DMS53 treated with DMSO at 0.1 percent for 48 hours (cell line): ENCODE results near the gene ZSWIM5.
"Not testable (repeated sequence)": the region's sequence is repeated elsewhere in the genome, so short reads cannot be mapped to it uniquely, and the experiment has no call there.

ENCODE experiments used
- DNase-seq: peaks from one replicate; lab custom pipeline; 2025; ENCODE audit not compliant: unreplicated experiment; lab: John Stamatoyannopoulos, UW

Gene ZSWIM5

GRCh38 chr1:45205910-45206721 lies at the start of gene ZSWIM5:
Gene ZSWIM5, minus strand, starts transcription at chr1:45206605. Its CDS starts 255 bp downstream, at chr1:45206350.
- DNase-seq, result peak; percentile 77

DNA sequence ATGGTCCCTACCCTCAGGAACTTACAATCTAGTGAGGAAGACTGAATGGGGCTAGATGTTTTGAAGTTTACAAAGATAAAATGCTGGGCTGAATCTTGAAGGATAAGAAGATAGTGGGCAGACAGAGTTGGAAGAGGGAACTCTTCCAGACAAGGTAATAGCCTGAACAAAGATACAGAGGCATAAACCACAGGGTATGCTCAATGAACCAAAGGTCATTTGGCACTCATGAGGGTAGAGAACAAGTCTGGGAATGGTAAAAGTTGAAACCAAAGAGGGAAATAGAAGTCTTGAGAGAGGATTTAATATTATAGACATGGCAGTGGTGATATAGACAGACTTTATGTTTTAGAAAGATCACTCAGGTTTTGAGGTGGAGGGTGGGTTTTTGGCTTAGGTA lies 48.1 kb upstream of the ZSWIM5 start:
- no peak for DNase-seq

DNA sequence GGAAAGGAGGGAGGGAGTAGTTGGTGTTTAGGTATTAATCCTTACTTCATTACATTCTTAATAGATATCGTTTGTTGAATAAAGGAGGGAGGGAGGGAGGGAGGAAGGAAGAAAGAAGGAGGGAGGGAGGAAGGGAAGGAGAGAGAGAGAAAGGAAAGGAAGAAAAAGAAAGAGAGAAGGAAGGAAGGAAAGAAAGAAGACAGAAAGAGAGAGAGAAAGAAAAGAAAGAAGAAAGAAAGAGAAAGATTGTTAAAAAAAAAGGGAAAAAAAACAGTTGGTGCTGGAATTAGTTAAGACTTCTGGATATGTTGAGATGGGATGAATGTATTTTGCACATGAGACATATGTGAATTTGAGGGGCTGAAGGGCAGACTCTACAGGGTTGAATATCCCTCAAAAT lies 44.1 kb upstream of the ZSWIM5 start:
- no peak for DNase-seq

GRCh38 chr1:45248004-45248403 lies 41.6 kb upstream of the ZSWIM5 start:
- not testable (repeated sequence) for DNase-seq

DNA sequence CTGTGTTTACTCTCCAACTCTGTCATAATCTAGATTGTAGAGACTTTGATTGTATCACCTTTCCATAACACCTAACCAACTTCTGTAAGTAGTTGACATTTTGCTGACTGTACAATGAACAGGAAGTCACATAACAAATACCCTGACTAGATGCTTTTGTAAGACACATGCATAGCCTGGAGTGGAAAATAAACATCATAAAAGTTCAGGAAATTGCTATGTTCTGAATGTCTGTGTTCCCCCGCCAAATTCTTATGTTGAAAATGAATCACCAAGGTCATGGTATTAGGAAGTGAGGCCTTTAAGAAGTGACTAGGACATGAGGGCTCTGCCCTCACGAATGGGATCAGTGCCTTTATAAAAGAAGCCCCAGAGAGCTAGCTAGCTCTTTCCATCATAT lies 40.4 kb upstream of the ZSWIM5 start:
- peak; percentile 75 for DNase-seq

- not testable (repeated sequence) for DNase-seq
These were observed 40.0 kb upstream of the ZSWIM5 start for GRCh38 chr1:45246359-45246758.

- DNase-seq, result no peak
These were observed 38.3 kb upstream of the ZSWIM5 start for GRCh38 chr1:45244660-45245059.

- DNase-seq, result no peak
These were observed 37.3 kb upstream of the ZSWIM5 start for GRCh38 chr1:45243476-45244343.

- DNase-seq, result no peak
These were observed 32.4 kb upstream of the ZSWIM5 start for GRCh38 chr1:45238846-45239245.

DNA sequence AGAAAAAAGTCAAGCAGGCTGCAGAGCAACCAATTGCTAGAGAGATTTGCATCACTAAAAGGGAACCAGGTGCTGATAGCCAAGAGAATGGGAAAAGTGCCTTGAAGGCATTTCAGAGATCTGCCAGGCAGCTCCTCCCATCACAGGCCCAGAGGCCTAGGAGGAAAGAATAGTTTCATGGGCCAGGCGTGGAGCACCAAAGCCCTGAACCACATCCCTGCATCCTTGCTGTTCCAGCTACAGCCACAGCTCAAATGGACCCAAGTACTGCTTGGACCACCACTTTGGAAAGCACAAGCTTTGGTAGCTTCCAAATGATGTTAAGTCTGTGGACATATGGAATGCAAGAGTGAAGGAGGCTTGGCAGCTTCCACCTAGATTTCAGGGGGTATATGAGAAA lies 29.7 kb upstream of the ZSWIM5 start:
- no peak for DNase-seq

- no peak for DNase-seq
These were observed 24.1 kb upstream of the ZSWIM5 start for GRCh38 chr1:45230537-45230936.

DNA sequence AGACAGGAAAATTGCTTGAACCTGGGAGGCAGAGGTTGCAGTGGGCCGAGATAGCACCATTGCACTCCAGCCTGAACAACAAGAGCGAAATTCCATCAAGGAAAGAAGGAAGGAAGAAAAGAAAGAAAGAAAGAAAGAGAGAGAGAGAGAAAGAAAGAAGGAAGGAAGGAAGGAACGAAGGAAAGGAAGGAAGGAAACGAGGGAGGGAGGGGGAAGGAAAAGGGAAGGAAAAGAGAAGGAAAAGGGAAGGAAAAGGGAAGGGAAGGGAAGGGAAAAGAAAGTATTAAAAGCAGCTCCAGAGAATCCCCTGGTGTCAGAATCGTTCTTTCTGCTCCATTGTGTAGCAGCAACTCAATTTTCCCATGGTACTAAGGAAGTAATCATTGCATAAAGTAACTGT lies 19.2 kb upstream of the ZSWIM5 start:
- DNase-seq, result no peak

- not testable (repeated sequence) for DNase-seq
These were observed 17.3 kb upstream of the ZSWIM5 start for GRCh38 chr1:45223710-45224109.

DNA sequence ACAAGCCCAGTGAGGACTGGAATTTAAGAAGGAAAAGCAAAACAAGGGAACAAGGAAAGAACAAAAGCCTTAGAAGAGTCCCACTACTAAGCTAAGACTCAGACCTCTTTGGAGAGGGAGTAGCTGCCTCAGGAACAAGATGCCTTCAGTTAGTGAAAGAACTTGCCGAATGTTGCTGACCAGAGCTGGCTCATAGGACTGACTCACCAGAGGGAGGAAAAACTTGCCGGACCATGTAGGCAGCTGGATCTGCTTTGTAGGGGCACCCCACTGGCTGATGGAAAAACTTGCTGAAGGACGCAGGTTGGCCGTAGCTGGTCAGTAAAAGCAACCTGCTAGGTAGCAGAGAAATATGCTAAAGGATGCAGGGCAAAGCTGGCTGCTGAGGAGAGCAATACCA lies 15.3 kb upstream of the ZSWIM5 start:
- no peak for DNase-seq

GRCh38 chr1:45216861-45217260 lies 10.5 kb upstream of the ZSWIM5 start:
- no peak for DNase-seq

DNA sequence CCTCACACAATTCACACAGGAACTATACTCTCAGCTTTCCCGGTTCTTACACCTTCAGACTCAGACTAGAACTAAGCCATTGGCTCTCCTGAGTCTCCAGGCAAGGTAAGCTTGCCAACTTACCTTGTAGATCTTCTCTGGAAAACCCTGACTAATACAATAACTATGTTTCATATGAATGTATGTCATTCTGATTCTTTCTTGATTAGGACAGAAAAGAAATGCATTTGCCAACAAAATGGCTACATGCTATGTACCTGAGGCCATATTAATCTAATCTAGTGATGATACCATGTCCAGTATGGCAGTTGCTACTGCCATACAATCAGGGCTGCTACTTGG lies 9.8 kb upstream of the ZSWIM5 start:
- DNase-seq, result no peak

DNA sequence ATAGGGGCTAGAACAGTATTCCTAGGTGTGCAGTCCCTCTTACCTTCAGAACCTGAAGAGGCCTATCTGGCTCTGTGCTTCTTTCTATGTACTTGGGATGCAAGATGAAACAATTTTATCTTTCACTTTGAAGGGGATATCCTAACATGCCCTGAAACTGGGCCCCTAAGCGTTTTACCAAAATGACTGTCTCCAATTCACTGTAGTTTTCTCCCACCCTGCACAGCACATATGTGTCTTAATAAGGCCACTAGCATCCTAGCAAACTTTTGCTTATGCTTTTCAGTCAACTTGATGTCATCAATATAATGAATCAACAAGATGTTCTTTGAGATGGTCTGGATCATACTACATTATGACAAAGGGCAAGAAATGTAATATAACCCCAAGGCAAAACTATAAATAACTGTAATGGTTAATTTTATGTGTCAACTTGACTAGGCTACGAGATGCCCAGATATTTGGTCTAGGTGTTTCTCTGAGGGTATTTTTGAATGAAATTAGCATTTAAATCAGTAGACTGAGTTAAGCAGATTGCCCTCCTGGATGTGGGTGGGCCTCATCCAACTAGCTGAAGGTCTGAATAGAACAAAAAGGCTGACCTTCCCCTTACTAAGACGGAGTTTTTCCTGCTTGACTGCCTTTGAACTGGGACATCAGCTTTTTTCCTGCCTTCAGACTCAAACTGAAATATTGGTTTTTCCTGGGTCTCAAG lies 9.2 kb upstream of the ZSWIM5 start:
- no peak for DNase-seq

DNA sequence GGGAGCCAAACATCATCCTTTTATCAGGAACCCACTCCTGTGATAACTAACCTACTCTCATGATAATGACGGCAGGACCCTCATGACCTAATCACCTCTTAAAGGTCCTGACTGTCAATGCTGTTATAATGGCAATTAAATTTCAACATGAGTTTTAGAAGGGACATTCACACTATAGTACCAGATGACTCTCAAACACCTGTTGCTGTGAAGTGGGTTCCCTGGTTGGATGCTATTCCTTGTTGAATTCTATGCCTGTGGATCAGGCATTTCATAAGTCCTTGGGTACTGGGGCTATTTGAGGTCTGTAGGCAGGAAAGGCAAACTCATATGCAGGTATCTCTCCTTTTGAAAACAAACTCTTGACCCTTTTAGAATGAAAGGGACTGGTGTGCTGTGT lies 7.5 kb upstream of the ZSWIM5 start:
- no peak for DNase-seq

- DNase-seq, result no peak
These were observed 4.7 kb upstream of the ZSWIM5 start for GRCh38 chr1:45211076-45211475.

DNA sequence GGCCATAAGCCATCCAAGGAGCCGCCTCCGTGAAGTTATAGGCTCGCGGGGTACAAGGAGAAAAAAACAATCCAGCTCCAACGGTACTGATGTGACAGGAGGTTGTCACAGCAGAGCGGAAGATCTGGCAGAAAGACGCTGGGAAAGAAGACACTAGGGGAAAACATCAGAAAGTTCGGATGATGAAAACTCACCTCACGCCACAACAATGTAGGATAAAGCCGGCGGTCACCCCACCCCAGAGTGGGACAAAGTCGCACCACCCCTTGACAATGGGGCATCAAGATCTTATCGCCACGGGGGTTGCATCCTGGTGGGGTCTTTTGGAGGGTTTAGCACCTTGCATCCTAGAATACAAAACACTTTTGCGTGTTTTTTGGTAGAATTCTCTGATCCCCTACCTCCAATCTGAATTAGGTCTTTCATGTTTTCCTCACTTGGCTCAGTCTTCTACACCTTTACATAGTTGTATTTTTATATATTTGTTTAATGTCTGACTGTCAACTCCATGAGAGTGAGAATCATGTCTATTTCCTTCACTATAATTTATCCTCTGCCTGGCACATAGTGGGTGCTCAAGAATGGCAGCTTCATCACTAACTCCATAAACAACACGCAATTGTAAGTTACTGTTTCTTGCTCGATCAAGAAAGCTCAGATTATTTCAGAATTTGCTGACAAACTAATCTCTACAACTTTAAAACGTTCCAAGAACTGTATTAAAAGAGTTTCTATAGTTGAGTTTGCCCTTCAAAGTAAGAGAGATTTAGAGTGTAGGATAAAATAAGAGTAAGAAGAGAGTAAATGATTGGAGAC lies 611 bp upstream of the ZSWIM5 start:
- DNase-seq, result no peak
